PC-9 (cell line): ENCODE measurements around the gene BOLA2B. TPM values are rescaled to one million over a fixed set of nuclear protein-coding genes. Genes with fewer than 3 reads are reported as not detected.
"Not testable (repeated sequence)": the region's sequence is repeated elsewhere in the genome, so short reads cannot be mapped to it uniquely, and the experiment has no call there.

Source experiments
- BruUV-seq: library from RNA; stranded (reverse); fragments of 400-500 nt; replicated peaks from 2 replicates; lab custom pipeline; 2021; lab: Mats Ljungman, UMichigan
- CTCF ChIA-PET: fragments of 300-600 bp; sonication (Branson Sonifier 250); formaldehyde crosslinking; loops from one replicate; lab custom pipeline; 2022; ENCODE audit warnings: antibody characterized with exemption; lab: Charles Lee
- POLR2A ChIA-PET: fragments of 300-600 bp; sonication (Branson Sonifier 250); formaldehyde crosslinking; loops from one replicate; lab custom pipeline; 2022; ENCODE audit warnings: antibody characterized with exemption; ENCODE audit not compliant: unreplicated experiment; lab: Charles Lee
- DNase-seq, 2 experiments: peaks; one replicate each; pipeline versions ENCODE4 v3.0.0 to v3.0.0-alpha.2; 2015 to 2022; ENCODE audit warnings: mixed read lengths in 1 of 2
- H2AFZ ChIP-seq: fragments of 200-600 bp; sonication (generic); 2 replicates; pipeline ENCODE4 v1.8.1; 2017; ENCODE audit warnings: antibody characterized with exemption
- H3F3A ChIP-seq: fragments of 200-600 bp; sonication (generic); 2 replicates; pipeline ENCODE4 v1.8.1; 2017; ENCODE audit warnings: antibody characterized with exemption, mild to moderate bottlenecking, low read depth; ENCODE audit not compliant: insufficient read depth
- H3K27ac ChIP-seq: fragments of 200-600 bp; sonication (generic); 2 replicates; pipeline ENCODE4 v1.6.1; 2016; ENCODE audit warnings: mixed run types
- H3K27me3 ChIP-seq: fragments of 200-600 bp; sonication (generic); 2 replicates; pipeline ENCODE4 v1.6.1; 2016; ENCODE audit warnings: low read depth, mixed run types; ENCODE audit not compliant: insufficient read depth
- H3K36me3 ChIP-seq: fragments of 200-600 bp; sonication (generic); 2 replicates; pipeline ENCODE4 v1.6.1; 2016; ENCODE audit warnings: low read depth, mixed run types
- H3K4me1 ChIP-seq: fragments of 200-600 bp; sonication (generic); replicated peaks from 2 replicates; pipeline ENCODE4 v1.6.1; 2016; ENCODE audit warnings: mixed run types; ENCODE audit not compliant: insufficient read depth
- H3K4me2 ChIP-seq: fragments of 200-600 bp; sonication (generic); 2 replicates; pipeline ENCODE4 v1.6.1; 2017; ENCODE audit warnings: mixed run types
- H3K4me3 ChIP-seq: fragments of 200-600 bp; sonication (generic); 2 replicates; pipeline ENCODE4 v1.6.1; 2016; ENCODE audit warnings: mixed run types
- H3K79me2 ChIP-seq: fragments of 200-600 bp; sonication (generic); 2 replicates; pipeline ENCODE4 v1.6.1; 2017; ENCODE audit warnings: low read depth, mixed run types
- H3K9me2 ChIP-seq: fragments of 200-600 bp; sonication (generic); 2 replicates; pipeline ENCODE4 v1.8.1; 2017; ENCODE audit warnings: mild to moderate bottlenecking; ENCODE audit not compliant: insufficient read depth
- H3K9me3 ChIP-seq: fragments of 200-600 bp; sonication (generic); 2 replicates; pipeline ENCODE4 v1.8.1; 2016; ENCODE audit warnings: low read depth; ENCODE audit not compliant: insufficient read depth
- H4K20me1 ChIP-seq: fragments of 200-600 bp; sonication (generic); 2 replicates; pipeline ENCODE4 v1.8.1; 2017; ENCODE audit not compliant: insufficient read depth
- CTCF ChIP-seq: fragments of 200-600 bp; sonication (generic); conservative IDR thresholded peaks from 2 replicates; pipeline ENCODE4 v1.6.1; 2017; ENCODE audit warnings: mixed run types, antibody characterized with exemption, mild to moderate bottlenecking, moderate library complexity
- EZH2 ChIP-seq: fragments of 200-600 bp; sonication (generic); IDR thresholded peaks from 2 replicates; pipeline ENCODE4 v1.8.0; 2017; ENCODE audit warnings: antibody characterized with exemption, low read depth
- intact Hi-C: fragments of 100-400 bp; cut with micrococcal nuclease; formaldehyde crosslinking; loops from one replicate; pipeline ENCODE4 v1.10.0; 2022; ENCODE audit not compliant: unreplicated experiment
- total RNA-seq: library from RNA; stranded (reverse); gene quantifications from 2 replicates; pipeline ENCODE4 v1.2.3, GENCODE V29; 2021

BOLA2B gene
- total RNA-seq, 1 experiment from 2014 or later, result 258 TPM

GRCh38 chr16:30179931-30180330 lies 13.5 kb downstream of the BOLA2B start:
- no peaks in the 10 kb centered on the region for H3K9me2 ChIP-seq
- no peaks in the 10 kb centered on the region for H3K9me3 ChIP-seq
- ChIA-PET CTCF (interaction anchor here (0.6 kb wide), 2 partner anchors 88 to 221 kb away, joined by 3 to 8 read pairs; no protein-coding TSS in a partner anchor), POLR2A (interaction anchor here (0.7 kb wide), 1 partner anchor 276 kb away, joined by 3 read pairs; no protein-coding TSS in a partner anchor)
- H2AFZ ChIP-seq, result no peak overlapping the region
- no peaks in the 10 kb centered on the region for H4K20me1 ChIP-seq
- BruUV-seq, result no TSS peak
- H3K4me2 ChIP-seq, result no peak overlapping the region
- TF ChIP-seq EZH2, result no peak
- TF ChIP-seq CTCF, result no peak
- H3K4me3 ChIP-seq, result no peak overlapping the region
- H3F3A ChIP-seq, result peaks cover 20% of the 10 kb centered on the region; the same call in 1 of the 2 replicates
- H3K27ac ChIP-seq, result no peak overlapping the region
- no peak for DNase-seq
- H3K36me3 ChIP-seq, result no peaks in the 10 kb centered on the region
- peaks cover 14% of the 10 kb centered on the region for H3K4me1 ChIP-seq
- H3K27me3 ChIP-seq, result no peaks in the 10 kb centered on the region
- intact Hi-C loops, result no loop called here
- H3K79me2 ChIP-seq, result no peaks in the 10 kb centered on the region

GRCh38 chr16:30179195-30179594 lies 14.3 kb downstream of the BOLA2B start:
- TF ChIP-seq EZH2 (no peak), CTCF (no peak)
- Histone ChIP-seq H3K4me1 (peaks cover 14% of the 10 kb centered on the region), H3K79me2 (no peaks in the 10 kb centered on the region), H2AFZ (no peak overlapping the region), H3K27me3 (no peaks in the 10 kb centered on the region), H3K4me3 (no peak overlapping the region), H3K36me3 (no peaks in the 10 kb centered on the region), H3K9me3 (no peaks in the 10 kb centered on the region), H3F3A (peaks cover 20% of the 10 kb centered on the region; the same call in 1 of the 2 replicates), H3K4me2 (no peak overlapping the region), H4K20me1 (no peaks in the 10 kb centered on the region), H3K27ac (no peak overlapping the region), H3K9me2 (no peaks in the 10 kb centered on the region)
- intact Hi-C loops, result no loop called here
- ChIA-PET CTCF (no interaction called here), POLR2A (interaction anchor here (0.7 kb wide), 1 partner anchor 276 kb away, joined by 3 read pairs; no protein-coding TSS in a partner anchor)
- BruUV-seq, result no TSS peak
- no peak for DNase-seq

- H3K9me3 ChIP-seq, H2AFZ ChIP-seq, H3K27ac ChIP-seq, H4K20me1 ChIP-seq, H3K27me3 ChIP-seq, H3K4me3 ChIP-seq, intact Hi-C loops, H3K36me3 ChIP-seq, H3K9me2 ChIP-seq, H3K79me2 ChIP-seq, BruUV-seq, H3K4me2 ChIP-seq, POLR2A ChIA-PET, CTCF ChIA-PET, H3K4me1 ChIP-seq: not testable (repeated sequence)
- H3F3A ChIP-seq, result peaks cover 10% of the 10 kb centered on the region; the same call in 1 of the 2 replicates
- peak in 1 of 2 experiments; percentile 54 for DNase-seq
These were observed 16.6 kb downstream of the BOLA2B start for GRCh38 chr16:30176876-30177275.

- POLR2A ChIA-PET, result interaction anchor here (0.6 kb wide), 1 partner anchor 67 kb away, joined by 10 read pairs; no protein-coding TSS in a partner anchor
These were observed 20.4 kb downstream of the BOLA2B start for GRCh38 chr16:30173054-30173453.

More at GRCh38 chr16:30173054-30173453, 20.4 kb downstream of the BOLA2B start:
- CTCF ChIA-PET, result no interaction called here
- Histone ChIP-seq H3K36me3 (no peaks in the 10 kb centered on the region), H3K27me3 (no peaks in the 10 kb centered on the region), H3K4me1 (0 out of 2 replicates have a peak, but pooled peaks cover 7% of the 10 kb centered on the region), H3K27ac (no peak overlapping the region), H3K79me2 (no peaks in the 10 kb centered on the region), H4K20me1 (no peaks in the 10 kb centered on the region), H3K9me2 (no peaks in the 10 kb centered on the region), H3K4me3 (no peak overlapping the region), H2AFZ (no peak overlapping the region), H3K9me3 (no peaks in the 10 kb centered on the region), H3F3A (peaks cover 20% of the 10 kb centered on the region; the same call in 1 of the 2 replicates), H3K4me2 (no peak overlapping the region)
- TF ChIP-seq EZH2 (no peak), CTCF (no peak)
- no peak for DNase-seq
- BruUV-seq, result no TSS peak
- intact Hi-C loops, result no loop called here
